CD4-positive, alpha-beta T cell (primary cell): Measurements from ENCODE around the gene ADISSP. TPM values are rescaled to one million over a fixed set of nuclear protein-coding genes. Genes with fewer than 3 reads are reported as not detected.
A peak's percentile ranks its signal among the peaks of the same experiment; 100 is the strongest.

Experiments used
- ATAC-seq: fragments of 200-7000 bp; cut with Tn5 transposase; one replicate; pipeline ENCODE4 v1.10.0; 2022; ENCODE audit warnings: mild to moderate bottlenecking; ENCODE audit not compliant: poor library complexity
- CTCF ChIA-PET: fragments of 350-600 bp; sonication (Branson Sonifier 250); formaldehyde crosslinking; loops from one replicate; lab custom pipeline; 2021; ENCODE audit warnings: antibody characterized with exemption, inconsistent platforms; lab: Charles Lee
- POLR2A ChIA-PET: fragments of 350-600 bp; sonication (Branson Sonifier 250); formaldehyde crosslinking; loops from one replicate; lab custom pipeline; 2021; ENCODE audit warnings: antibody characterized with exemption, inconsistent platforms; lab: Charles Lee
- DNase-seq, 14 experiments: peaks; one replicate each; pipeline ENCODE4 v3.0.0-alpha.2; 2013 to 2020; ENCODE audit warnings: mixed read lengths in 2 of 14
- H3K27ac ChIP-seq, 2 donors: one replicate each; pipeline versions ENCODE4 v1.5.1 to v1.7.0; 2013; ENCODE audit warnings: low read length in 2 of 2, low read depth in 1 of 2, mild to moderate bottlenecking in 1 of 2
- H3K27me3 ChIP-seq, 2 experiments: 1 replicate in 1 of 2; 2 replicates in 1 of 2; pipeline versions ENCODE4 v1.6.1 to v1.7.0; 2013; ENCODE audit warnings: low read length in 2 of 2, control low read depth in 1 of 2, mild to moderate bottlenecking in 1 of 2, moderate library complexity in 1 of 2; ENCODE audit not compliant: insufficient read depth in 2 of 2, control insufficient read depth in 1 of 2
- H3K36me3 ChIP-seq: one replicate; pipeline ENCODE4 v1.6.1; 2013; ENCODE audit warnings: low read length, control low read depth; ENCODE audit not compliant: insufficient read depth
- H3K4me1 ChIP-seq: one replicate; pipeline ENCODE4 v1.6.1; 2013; ENCODE audit warnings: low read length, control low read depth; ENCODE audit not compliant: insufficient read depth
- H3K4me3 ChIP-seq: one replicate; pipeline ENCODE4 v1.5.1; 2013; ENCODE audit warnings: mild to moderate bottlenecking, low read length, moderate library complexity
- H3K9me3 ChIP-seq, 2 experiments: 1 replicate in 1 of 2; 2 replicates in 1 of 2; pipeline versions ENCODE4 v1.6.1 to v1.7.0; 2013; ENCODE audit warnings: low read length in 2 of 2, mild to moderate bottlenecking in 2 of 2, control low read depth in 1 of 2, moderate library complexity in 1 of 2; ENCODE audit not compliant: control insufficient read depth in 1 of 2, insufficient read depth in 1 of 2
- H3K27ac Mint-ChIP-seq: one replicate; pipeline ENCODE4 v1.8.0; 2020; ENCODE audit warnings: mixed read lengths
- H3K27me3 Mint-ChIP-seq: one replicate; pipeline ENCODE4 v1.8.0; 2021; ENCODE audit warnings: mixed read lengths
- H3K36me3 Mint-ChIP-seq: one replicate; pipeline ENCODE4 v1.8.0; 2021; ENCODE audit warnings: low read depth, mixed read lengths
- H3K4me1 Mint-ChIP-seq: one replicate; pipeline ENCODE4 v1.8.0; 2021; ENCODE audit warnings: low read depth, mixed read lengths
- H3K4me3 Mint-ChIP-seq: one replicate; pipeline ENCODE4 v1.8.0; 2020; ENCODE audit warnings: mild to moderate bottlenecking, mixed read lengths
- H3K9me3 Mint-ChIP-seq: one replicate; pipeline ENCODE4 v1.8.0; 2020; ENCODE audit warnings: mixed read lengths
- CTCF ChIP-seq: fragments of 200-600 bp; IDR thresholded peaks from one replicate; pipeline ENCODE4 v1.8.0; 2022; ENCODE audit warnings: antibody characterized with exemption, mild to moderate bottlenecking
- intact Hi-C, 2 experiments: fragments of 100-400 bp; cut with DNase I in 1 of 2; cut with micrococcal nuclease in 1 of 2; formaldehyde crosslinking; loops; one replicate each; pipeline versions ENCODE4 v1.15.1 to v1.9.0; 2023 to 2025; cut with DNase I, micrococcal nuclease
- total RNA-seq, 174 experiments: library from RNA in 2 of 174; stranded (reverse) in 2 of 174; gene quantifications; one replicate each; pipeline ENCODE4 v1.2.3 and lab custom pipeline; 2021 to 2026

The ADISSP gene
- total RNA-seq, 2 experiments from 2014 or later = 11.2 to 11.6 TPM

GRCh38 chr20:3802524-3803239 is 35.1 kb upstream of the ADISSP start:
- no peak for ATAC-seq
- no peak overlapping the region for H3K4me3 ChIP-seq
- H3K4me1 ChIP-seq = peaks cover 96% of the 10 kb centered on the region
- no peaks in the 10 kb centered on the region for H3K9me3 ChIP-seq
- ChIA-PET CTCF (no interaction called here), POLR2A (interaction anchor here (1.1 to 1.4 kb wide), 3 partner anchors 9 to 13 kb away, joined by 3 to 4 read pairs (median 3); no protein-coding TSS in a partner anchor)
- Mint-ChIP-seq H3K4me3 (peak overlapping the region; percentile 38), H3K36me3 (peaks cover 96% of the 10 kb centered on the region), H3K9me3 (no peaks in the 10 kb centered on the region), H3K27ac (peak overlapping the region; percentile 95), H3K4me1 (peaks cover 85% of the 10 kb centered on the region), H3K27me3 (no peaks in the 10 kb centered on the region)
- H3K27ac ChIP-seq = peak overlapping the region; percentile 67 to 78
- no peak for TF ChIP-seq CTCF
- H3K36me3 ChIP-seq = peaks cover 76% of the 10 kb centered on the region
- no peaks in the 10 kb centered on the region for H3K27me3 ChIP-seq
- DNase-seq = no peak
- intact Hi-C loops = no loop called here

GRCh38 chr20:3801846-3802245 is 34.3 kb upstream of the ADISSP start:
- no peak for ATAC-seq
- H3K27ac ChIP-seq = peak overlapping the region; percentile 67 to 78
- peak overlapping the region; percentile 95 for H3K27ac Mint-ChIP-seq

GRCh38 chr20:3801299-3801698 is 33.7 kb upstream of the ADISSP start:
- Histone ChIP-seq H3K4me1 (peaks cover 86% of the 10 kb centered on the region), H3K9me3 (no peaks in the 10 kb centered on the region), H3K4me3 (no peak overlapping the region), H3K36me3 (peaks cover 78% of the 10 kb centered on the region), H3K27me3 (no peaks in the 10 kb centered on the region), H3K27ac (peak overlapping the region; percentile 67 to 78)
- Mint-ChIP-seq H3K4me3 (no peak overlapping the region), H3K9me3 (no peaks in the 10 kb centered on the region), H3K27me3 (no peaks in the 10 kb centered on the region), H3K4me1 (peaks cover 78% of the 10 kb centered on the region), H3K27ac (peak overlapping the region; percentile 95), H3K36me3 (peaks cover 93% of the 10 kb centered on the region)
- TF ChIP-seq CTCF = no peak
- no peak for DNase-seq
- CTCF ChIA-PET = no interaction called here
- POLR2A ChIA-PET = interaction anchor here (1.4 to 3.5 kb wide), 3 partner anchors 12 to 20 kb away, joined by 3 to 88 read pairs (median 25); partner anchors contain the start of genes AP5S1 and SPEF1
- ATAC-seq = no peak
- intact Hi-C loops = no loop called here

More at GRCh38 chr20:3801846-3802245, 34.3 kb upstream of the ADISSP start:
- intact Hi-C loops = no loop called here
- Mint-ChIP-seq H3K4me3 (no peak overlapping the region), H3K36me3 (peaks cover 95% of the 10 kb centered on the region), H3K27me3 (no peaks in the 10 kb centered on the region), H3K9me3 (no peaks in the 10 kb centered on the region), H3K4me1 (peaks cover 81% of the 10 kb centered on the region)
- Histone ChIP-seq H3K27me3 (no peaks in the 10 kb centered on the region), H3K36me3 (peaks cover 80% of the 10 kb centered on the region), H3K9me3 (no peaks in the 10 kb centered on the region), H3K4me1 (peaks cover 91% of the 10 kb centered on the region), H3K4me3 (no peak overlapping the region)
- TF ChIP-seq CTCF = no peak
- no peak for DNase-seq
- ChIA-PET POLR2A (interaction anchor here (1.3 to 3.5 kb wide), 4 partner anchors 9 to 20 kb away, joined by 3 to 88 read pairs (median 4); partner anchors contain the start of gene SPEF1), CTCF (no interaction called here)
